Calu3 (cell line): Measurements from ENCODE around the gene DNAI2. TPM values are rescaled to one million over a fixed set of nuclear protein-coding genes. Genes with fewer than 3 reads are reported as not detected.
A peak's percentile ranks its signal among the peaks of the same experiment; 100 is the strongest.

Experiments used
- BruUV-seq: library from RNA; stranded (reverse); fragments of 400-500 nt; replicated peaks from 2 replicates; lab custom pipeline; 2021; lab: Mats Ljungman, UMichigan
- CTCF ChIA-PET: fragments of 300-600 bp; sonication (Branson Sonifier 250); formaldehyde crosslinking; loops from one replicate; lab custom pipeline; 2022; ENCODE audit warnings: antibody characterized with exemption; lab: Charles Lee
- DNase-seq: peaks from one replicate; pipeline ENCODE4 v3.0.0; 2022
- H3K27ac Mint-ChIP-seq: one replicate; pipeline ENCODE4 v1.8.0; 2022; ENCODE audit warnings: mixed read lengths; ENCODE audit not compliant: unreplicated experiment
- H3K27me3 Mint-ChIP-seq: one replicate; pipeline ENCODE4 v1.8.0; 2022; ENCODE audit warnings: mixed read lengths; ENCODE audit not compliant: unreplicated experiment
- H3K36me3 Mint-ChIP-seq: one replicate; pipeline ENCODE4 v1.8.0; 2022; ENCODE audit warnings: mild to moderate bottlenecking, moderate library complexity, mixed read lengths; ENCODE audit not compliant: insufficient read depth, unreplicated experiment
- H3K4me1 Mint-ChIP-seq: one replicate; pipeline ENCODE4 v1.8.0; 2022; ENCODE audit warnings: mild to moderate bottlenecking, low read depth, mixed read lengths; ENCODE audit not compliant: unreplicated experiment
- H3K4me3 Mint-ChIP-seq: one replicate; pipeline ENCODE4 v1.8.0; 2022; ENCODE audit warnings: mild to moderate bottlenecking, low read depth, moderate library complexity, mixed read lengths; ENCODE audit not compliant: unreplicated experiment
- H3K9me3 Mint-ChIP-seq: one replicate; pipeline ENCODE4 v1.8.0; 2022; ENCODE audit warnings: low read depth, mixed read lengths; ENCODE audit not compliant: unreplicated experiment
- intact Hi-C: fragments of 100-400 bp; cut with micrococcal nuclease; formaldehyde crosslinking; loops from one replicate; pipeline ENCODE4 v1.10.0; 2022; ENCODE audit not compliant: unreplicated experiment
- total RNA-seq: library from RNA; stranded (reverse); gene quantifications from 2 replicates; pipeline ENCODE4 v1.2.3, GENCODE V29; 2022
- TF ChIP-seq, protein P1 (sequence below): fragments of 200-600 bp; IDR thresholded peaks from one replicate; pipeline ENCODE4 v1.8.0; 2022; ENCODE audit warnings: antibody characterized with exemption; ENCODE audit not compliant: unreplicated experiment

Gene DNAI2
- total RNA-seq, 1 experiment from 2014 or later: not detected

GRCh38 chr17:74336307-74336706 lies 62.3 kb downstream of the DNAI2 start:
- Mint-ChIP-seq H3K9me3 (no peaks in the 10 kb centered on the region), H3K4me3 (no peak overlapping the region), H3K36me3 (no peaks in the 10 kb centered on the region), H3K4me1 (no peaks in the 10 kb centered on the region), H3K27ac (no peak overlapping the region), H3K27me3 (peaks cover 97% of the 10 kb centered on the region)
- intact Hi-C loops: no loop called here
- CTCF ChIA-PET: no interaction called here
- no TSS peak for BruUV-seq
- no peak for DNase-seq
- TF ChIP-seq, protein P1, sequence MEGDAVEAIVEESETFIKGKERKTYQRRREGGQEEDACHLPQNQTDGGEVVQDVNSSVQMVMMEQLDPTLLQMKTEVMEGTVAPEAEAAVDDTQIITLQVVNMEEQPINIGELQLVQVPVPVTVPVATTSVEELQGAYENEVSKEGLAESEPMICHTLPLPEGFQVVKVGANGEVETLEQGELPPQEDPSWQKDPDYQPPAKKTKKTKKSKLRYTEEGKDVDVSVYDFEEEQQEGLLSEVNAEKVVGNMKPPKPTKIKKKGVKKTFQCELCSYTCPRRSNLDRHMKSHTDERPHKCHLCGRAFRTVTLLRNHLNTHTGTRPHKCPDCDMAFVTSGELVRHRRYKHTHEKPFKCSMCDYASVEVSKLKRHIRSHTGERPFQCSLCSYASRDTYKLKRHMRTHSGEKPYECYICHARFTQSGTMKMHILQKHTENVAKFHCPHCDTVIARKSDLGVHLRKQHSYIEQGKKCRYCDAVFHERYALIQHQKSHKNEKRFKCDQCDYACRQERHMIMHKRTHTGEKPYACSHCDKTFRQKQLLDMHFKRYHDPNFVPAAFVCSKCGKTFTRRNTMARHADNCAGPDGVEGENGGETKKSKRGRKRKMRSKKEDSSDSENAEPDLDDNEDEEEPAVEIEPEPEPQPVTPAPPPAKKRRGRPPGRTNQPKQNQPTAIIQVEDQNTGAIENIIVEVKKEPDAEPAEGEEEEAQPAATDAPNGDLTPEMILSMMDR: no peak

- H3K27me3 Mint-ChIP-seq: peaks cover 87% of the 10 kb centered on the region
- intact Hi-C loops: no loop called here
- no peak overlapping the region for H3K27ac Mint-ChIP-seq
- no TSS peak for BruUV-seq
- DNase-seq: no peak
- CTCF ChIA-PET: no interaction called here
- H3K4me1 Mint-ChIP-seq: no peaks in the 10 kb centered on the region
- H3K4me3 Mint-ChIP-seq: no peak overlapping the region
- H3K9me3 Mint-ChIP-seq: no peaks in the 10 kb centered on the region
- TF ChIP-seq, protein P1: no peak
- no peaks in the 10 kb centered on the region for H3K36me3 Mint-ChIP-seq
These were observed 63.9 kb downstream of the DNAI2 start for GRCh38 chr17:74337834-74338500.

GRCh38 chr17:74339537-74340195 lies 65.6 kb downstream of the DNAI2 start:
- H3K9me3 Mint-ChIP-seq: no peaks in the 10 kb centered on the region
- CTCF ChIA-PET: no interaction called here
- DNase-seq: no peak
- no peaks in the 10 kb centered on the region for H3K36me3 Mint-ChIP-seq
- H3K4me3 Mint-ChIP-seq: no peak overlapping the region
- no peaks in the 10 kb centered on the region for H3K4me1 Mint-ChIP-seq
- H3K27me3 Mint-ChIP-seq: peaks cover 82% of the 10 kb centered on the region
- no TSS peak for BruUV-seq
- no peak overlapping the region for H3K27ac Mint-ChIP-seq
- TF ChIP-seq, protein P1: no peak
- intact Hi-C loops: no loop called here

GRCh38 chr17:74340470-74341023 lies 66.5 kb downstream of the DNAI2 start:
- Mint-ChIP-seq H3K36me3 (no peaks in the 10 kb centered on the region), H3K27me3 (peaks cover 82% of the 10 kb centered on the region), H3K4me3 (no peak overlapping the region), H3K4me1 (no peaks in the 10 kb centered on the region), H3K9me3 (no peaks in the 10 kb centered on the region), H3K27ac (no peak overlapping the region)
- intact Hi-C loops: no loop called here
- DNase-seq: peak; percentile 16
- TF ChIP-seq, protein P1: no peak
- CTCF ChIA-PET: interaction anchor here (0.5 kb wide), 1 partner anchor 335 kb away, joined by 9 read pairs; no protein-coding TSS in a partner anchor
- BruUV-seq: no TSS peak
